Common myeloid progenitor, CD34-positive (primary cell): ENCODE measurements around the gene SF3B3.

Experiments used
- CTCF ChIA-PET: fragments of 350-600 bp; sonication (Branson Sonifier 250); formaldehyde crosslinking; loops from one replicate; lab custom pipeline; 2021; ENCODE audit warnings: antibody characterized with exemption; lab: Charles Lee
- POLR2A ChIA-PET: fragments of 350-600 bp; sonication (Branson Sonifier 250); formaldehyde crosslinking; loops from one replicate; lab custom pipeline; 2021; ENCODE audit warnings: antibody characterized with exemption; lab: Charles Lee
- DNase-seq, 3 donors: peaks; one replicate each; pipeline versions ENCODE4 v3.0.0 to v3.0.0-alpha.2; 2013
- H3K27ac ChIP-seq, 2 experiments: 1 replicate in 1 of 2; 2 replicates in 1 of 2; pipeline ENCODE4 v1.7.0; 2013; ENCODE audit warnings: inconsistent platforms in 2 of 2, low read length in 2 of 2, mild to moderate bottlenecking in 2 of 2, low read depth in 1 of 2, moderate library complexity in 1 of 2; ENCODE audit not compliant: severe bottlenecking in 2 of 2, insufficient read depth in 1 of 2, poor library complexity in 1 of 2
- H3K27me3 ChIP-seq, 5 experiments: replicated peaks in 2 of 5; 1 replicate in 3 of 5; 2 replicates in 2 of 5; pipeline versions ENCODE4 v1.6.1 to v1.7.0; 2013; ENCODE audit warnings: low read length in 4 of 5, mild to moderate bottlenecking in 2 of 5, moderate library complexity in 2 of 5, inconsistent platforms in 1 of 5; ENCODE audit not compliant: insufficient read depth in 5 of 5, control insufficient read depth in 4 of 5
- H3K36me3 ChIP-seq, 4 experiments: 1 replicate in 2 of 4; 2 replicates in 2 of 4; pipeline versions ENCODE4 v1.6.1 to v1.7.0; 2013; ENCODE audit warnings: low read length in 3 of 4, control low read depth in 1 of 4, mild to moderate bottlenecking in 1 of 4; ENCODE audit not compliant: control insufficient read depth in 4 of 4, insufficient read depth in 4 of 4
- H3K4me1 ChIP-seq, 4 experiments: 1 replicate in 3 of 4; 2 replicates in 1 of 4; pipeline versions ENCODE4 v1.6.1 to v1.7.1; 2013; ENCODE audit warnings: low read length in 3 of 4, mild to moderate bottlenecking in 3 of 4, control low read depth in 1 of 4, inconsistent platforms in 1 of 4, moderate library complexity in 1 of 4; ENCODE audit not compliant: control insufficient read depth in 4 of 4, insufficient read depth in 4 of 4; ENCODE audit errors: control extremely low read depth in 1 of 4
- H3K4me3 ChIP-seq, 7 experiments: 1 replicate in 4 of 7; 2 replicates in 3 of 7; pipeline versions ENCODE4 v1.5.1 to v1.7.0; 2013; ENCODE audit warnings: mild to moderate bottlenecking in 7 of 7, low read length in 6 of 7, moderate library complexity in 6 of 7, inconsistent platforms in 2 of 7, low read depth in 2 of 7, control low read depth in 1 of 7; ENCODE audit not compliant: insufficient read depth in 4 of 7, control insufficient read depth in 1 of 7; ENCODE audit errors: extremely low read depth in 1 of 7
- H3K9me3 ChIP-seq, 5 experiments: 1 replicate in 4 of 5; 2 replicates in 1 of 5; pipeline versions ENCODE4 v1.6.1 to v1.7.1; 2013; ENCODE audit warnings: low read length in 4 of 5, mild to moderate bottlenecking in 2 of 5, inconsistent platforms in 1 of 5, low read depth in 1 of 5, moderate library complexity in 1 of 5; ENCODE audit not compliant: control insufficient read depth in 4 of 5, insufficient read depth in 2 of 5; ENCODE audit errors: control extremely low read depth in 1 of 5
- WGBS: methylation state at CpG from one replicate; pipeline ENCODE4 v1.1.5; 2013; ENCODE audit not compliant: insufficient coverage; 5-methylcytosine and 5-hydroxymethylcytosine counted together

Gene SF3B3

DNA sequence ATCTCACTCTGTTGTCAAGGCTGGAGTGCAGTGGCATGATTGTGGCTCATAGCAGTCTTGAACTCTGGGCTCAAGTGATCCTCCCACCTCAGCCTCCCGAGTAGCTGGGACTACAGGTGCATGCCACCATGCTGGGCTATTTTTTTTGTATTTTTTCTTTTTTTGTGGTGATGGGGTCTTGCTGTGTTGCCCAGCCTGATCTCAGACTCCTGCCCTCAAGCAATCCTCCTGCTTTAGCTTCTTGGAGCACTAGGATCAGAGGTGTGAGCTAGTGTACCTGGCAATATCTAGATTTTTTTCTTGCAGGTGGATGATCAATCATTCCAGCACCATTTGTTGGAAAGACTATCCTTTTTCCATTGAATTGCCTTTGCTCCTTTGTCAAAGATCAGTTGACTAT, 69.9 kb downstream of the SF3B3 start:
- no CpG with 5 or more reads among the region's 1 CpG for WGBS
- ChIA-PET POLR2A (no interaction called here), CTCF (interaction anchor here (1.1 kb wide), 1 partner anchor 9 kb away, joined by 3 read pairs; no protein-coding TSS in a partner anchor)
- Histone ChIP-seq H3K4me3 (no peak overlapping the region), H3K27me3 (no peaks in the 10 kb centered on the region), H3K9me3 (no peaks in the 10 kb centered on the region), H3K36me3 (no peaks in the 10 kb centered on the region), H3K4me1 (peaks cover 0 to 9% (median 0%) of the 10 kb centered on the region in 4 experiments), H3K27ac (no peak overlapping the region)
- DNase-seq = no peak

DNA sequence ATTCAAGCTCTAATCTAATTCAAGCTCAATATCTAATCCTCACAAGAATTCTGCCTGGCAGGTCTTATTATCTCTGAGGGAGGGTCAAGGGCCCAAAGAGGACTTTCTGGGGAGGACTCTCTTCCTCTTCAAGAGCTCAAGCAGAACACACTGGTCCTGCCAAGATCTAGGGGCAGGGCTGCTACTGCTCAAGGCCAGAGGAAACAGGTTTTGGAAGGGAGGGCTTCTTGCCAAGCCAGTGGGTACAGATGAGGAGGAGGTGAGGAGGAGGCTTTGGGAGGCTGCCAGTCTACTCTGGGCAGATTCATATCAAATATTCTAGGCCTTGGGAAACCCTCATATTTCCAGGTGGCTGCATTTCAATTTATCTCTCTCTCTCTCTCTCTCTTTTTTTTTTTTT, 71.0 kb downstream of the SF3B3 start:
- Histone ChIP-seq H3K4me1 (peaks cover 0 to 9% (median 0%) of the 10 kb centered on the region in 4 experiments), H3K27me3 (no peaks in the 10 kb centered on the region), H3K4me3 (no peak overlapping the region), H3K36me3 (no peaks in the 10 kb centered on the region), H3K27ac (no peak overlapping the region), H3K9me3 (no peaks in the 10 kb centered on the region)
- DNase-seq = peak; percentile 36 to 73 (median 65)
- CTCF ChIA-PET = no interaction called here
- POLR2A ChIA-PET = no interaction called here

DNA sequence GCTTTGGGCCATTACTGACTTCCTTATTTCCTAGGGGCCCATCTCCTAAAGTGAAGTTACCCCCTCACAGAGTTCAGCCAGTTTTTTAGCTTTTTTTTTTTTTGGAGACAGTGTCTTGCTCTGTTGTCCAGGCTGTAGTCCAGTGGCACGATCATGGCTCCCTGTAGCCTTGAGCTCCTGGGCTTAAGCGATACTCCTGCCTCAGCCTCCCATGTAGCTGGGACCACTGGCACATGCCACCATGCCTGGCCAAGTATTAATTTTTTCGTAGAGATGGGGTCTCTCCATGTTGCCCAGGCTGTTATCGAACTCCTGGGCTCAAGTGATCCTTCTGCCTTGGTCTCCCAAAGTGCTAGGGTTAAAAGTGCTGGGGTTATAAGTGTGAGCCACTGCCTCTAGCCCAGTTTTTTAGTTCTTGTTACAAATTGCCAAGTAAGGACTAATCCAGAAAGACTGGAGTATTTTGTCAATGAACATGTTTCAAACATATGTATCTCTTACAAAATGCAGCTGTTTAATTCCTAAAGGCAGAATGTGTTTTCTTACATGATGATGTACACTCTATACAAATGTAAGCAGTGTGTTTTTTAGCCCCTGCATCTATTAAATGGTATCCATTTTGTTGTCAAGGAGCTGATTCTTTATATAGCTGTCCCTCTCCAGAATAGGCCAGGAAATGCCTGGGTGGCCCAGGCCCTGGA, 73.7 kb downstream of the SF3B3 start:
- WGBS = 96% methylated on average over 4 of the region's 4 CpGs
- Histone ChIP-seq H3K27me3 (no peaks in the 10 kb centered on the region), H3K4me1 (peaks cover 0 to 6% (median 0%) of the 10 kb centered on the region in 4 experiments), H3K36me3 (no peaks in the 10 kb centered on the region), H3K9me3 (no peaks in the 10 kb centered on the region), H3K4me3 (no peak overlapping the region), H3K27ac (no peak overlapping the region)
- ChIA-PET CTCF (no interaction called here), POLR2A (no interaction called here)
- DNase-seq = no peak

DNA sequence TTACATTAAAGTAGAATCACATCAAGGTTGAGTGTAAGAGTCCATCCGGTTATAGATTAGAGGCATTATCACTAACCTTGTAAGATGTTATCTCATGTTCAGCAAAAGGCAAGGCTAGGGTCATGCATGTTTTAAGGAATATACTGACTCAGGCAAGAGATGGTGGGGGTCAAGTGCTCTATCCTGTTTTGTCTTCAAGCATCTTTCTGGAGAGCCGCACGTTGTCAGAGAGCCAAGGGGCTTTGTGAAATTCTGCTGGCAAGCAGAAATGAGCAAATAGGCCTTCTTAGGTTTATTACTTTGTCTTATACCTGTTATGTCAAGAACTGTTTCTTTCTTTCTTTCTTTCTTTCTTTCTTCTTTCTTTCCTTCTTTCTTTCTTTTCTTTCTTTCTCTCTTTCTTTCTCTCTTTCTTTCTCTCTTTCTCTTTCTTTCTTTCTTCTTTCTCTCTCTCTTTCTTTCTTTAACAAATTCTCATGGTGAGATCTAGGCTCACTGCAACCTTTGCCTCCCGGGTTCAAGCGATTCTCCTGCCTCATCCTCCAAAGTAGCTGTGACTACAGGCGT, 75.4 kb downstream of the SF3B3 start:
- no peak overlapping the region for H3K27ac ChIP-seq
- H3K4me1 ChIP-seq = peaks cover 0 to 6% (median 0%) of the 10 kb centered on the region in 4 experiments
- CTCF ChIA-PET = interaction anchor here (0.6 kb wide), 1 partner anchor 160 kb away, joined by 3 read pairs; no protein-coding TSS in a partner anchor
- WGBS = 94% methylated on average over 3 of the region's 6 CpGs
- H3K4me3 ChIP-seq = no peak overlapping the region
- H3K36me3 ChIP-seq = no peaks in the 10 kb centered on the region
- POLR2A ChIA-PET = no interaction called here
- DNase-seq = no peak
- H3K27me3 ChIP-seq = no peaks in the 10 kb centered on the region
- no peaks in the 10 kb centered on the region for H3K9me3 ChIP-seq

DNA sequence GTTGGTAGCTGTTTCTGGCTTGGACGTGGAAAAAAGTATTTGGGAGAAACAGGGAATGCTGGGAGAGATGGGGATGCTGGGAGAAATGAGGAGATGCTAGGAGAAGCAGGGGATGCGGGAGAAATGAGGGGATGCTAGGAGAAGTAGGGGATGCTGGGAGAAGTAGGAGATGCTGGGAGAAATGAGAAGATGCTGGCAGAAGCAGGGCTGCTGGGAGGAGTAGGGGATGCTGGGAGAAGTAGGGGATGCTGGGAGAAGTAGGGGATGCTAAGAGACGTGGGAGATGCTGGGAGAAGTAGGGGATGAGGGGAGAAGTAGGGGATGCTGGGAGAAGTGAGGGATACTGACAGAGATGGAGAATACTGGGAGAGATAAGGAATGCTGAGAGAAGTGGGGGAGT, 77.1 kb downstream of the SF3B3 start:
- Histone ChIP-seq H3K36me3 (no peaks in the 10 kb centered on the region), H3K4me1 (no peaks in the 10 kb centered on the region), H3K27ac (no peak overlapping the region), H3K9me3 (no peaks in the 10 kb centered on the region), H3K4me3 (no peak overlapping the region), H3K27me3 (no peaks in the 10 kb centered on the region)
- WGBS = 100% methylated on average over 3 of the region's 3 CpGs
- POLR2A ChIA-PET = no interaction called here
- no peak for DNase-seq
- CTCF ChIA-PET = interaction anchor here (1.2 kb wide), 2 partner anchors 10 to 21 kb away, joined by 3 read pairs; no protein-coding TSS in a partner anchor

DNA sequence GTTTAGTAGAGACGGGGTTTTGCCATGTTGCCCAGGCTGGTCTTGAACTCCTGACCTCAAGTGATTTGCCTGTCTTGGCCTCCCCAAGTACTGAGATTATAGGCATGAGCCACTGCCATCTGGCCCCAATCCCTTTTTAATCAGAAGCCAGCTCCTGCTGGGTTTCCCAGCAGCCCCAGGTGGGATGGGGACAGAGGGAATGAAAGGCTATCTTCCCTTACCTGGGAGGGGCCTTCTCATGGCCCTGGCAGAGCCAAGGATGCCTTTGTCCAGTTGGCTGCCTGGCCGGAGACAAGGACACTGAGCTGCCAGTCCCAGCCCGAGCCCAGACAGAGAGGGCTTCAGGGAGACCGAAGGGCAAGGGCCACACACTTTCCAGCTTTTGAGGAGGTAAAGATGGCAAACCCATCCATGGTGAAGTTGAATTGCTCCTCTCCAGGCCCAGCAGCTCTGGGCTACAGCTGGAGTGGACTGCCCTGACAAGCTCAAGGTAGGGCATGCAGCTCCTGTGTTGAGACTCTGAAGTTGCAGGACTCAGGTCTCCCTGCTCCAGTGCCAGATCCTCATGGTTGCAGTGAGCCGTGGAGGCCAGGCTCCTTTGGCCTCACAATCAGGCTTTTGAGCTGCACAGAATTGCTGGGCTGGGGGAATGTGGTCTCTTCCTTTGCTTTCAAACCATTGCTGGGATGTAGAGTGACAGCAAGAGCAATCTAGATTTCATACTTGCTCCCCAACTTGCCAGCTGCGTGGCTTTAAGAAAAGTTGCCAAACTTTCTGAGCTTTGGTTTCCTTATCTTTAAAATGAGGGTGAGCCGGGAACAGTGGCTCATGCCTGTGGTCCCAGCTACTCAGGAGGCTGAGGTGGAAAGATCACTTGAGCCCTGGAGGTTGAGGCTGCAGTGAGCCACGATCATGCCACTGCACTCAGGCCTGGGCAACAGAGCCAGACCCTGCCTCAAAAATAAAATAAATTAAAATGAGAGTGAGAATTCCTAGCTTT, 78.3 kb downstream of the SF3B3 start:
- ChIA-PET POLR2A (no interaction called here), CTCF (interaction anchor here (1.2 kb wide), 1 partner anchor 22 kb away, joined by 3 read pairs; no protein-coding TSS in a partner anchor)
- Histone ChIP-seq H3K27me3 (no peaks in the 10 kb centered on the region), H3K27ac (no peak overlapping the region), H3K36me3 (no peaks in the 10 kb centered on the region), H3K4me1 (no peaks in the 10 kb centered on the region), H3K9me3 (no peaks in the 10 kb centered on the region), H3K4me3 (no peak overlapping the region)
- DNase-seq = no peak
- 99% methylated on average over 7 of the region's 8 CpGs for WGBS
